G401.6 (cell line): ENCODE measurements around the gene SPRR2F.

Experiments used
- FAIRE-seq: peaks from 2 replicates; lab custom pipeline; 2012; peaks lifted over from hg19 to GRCh38; lab: Jason Lieb, UNC

Gene SPRR2F

DNA sequence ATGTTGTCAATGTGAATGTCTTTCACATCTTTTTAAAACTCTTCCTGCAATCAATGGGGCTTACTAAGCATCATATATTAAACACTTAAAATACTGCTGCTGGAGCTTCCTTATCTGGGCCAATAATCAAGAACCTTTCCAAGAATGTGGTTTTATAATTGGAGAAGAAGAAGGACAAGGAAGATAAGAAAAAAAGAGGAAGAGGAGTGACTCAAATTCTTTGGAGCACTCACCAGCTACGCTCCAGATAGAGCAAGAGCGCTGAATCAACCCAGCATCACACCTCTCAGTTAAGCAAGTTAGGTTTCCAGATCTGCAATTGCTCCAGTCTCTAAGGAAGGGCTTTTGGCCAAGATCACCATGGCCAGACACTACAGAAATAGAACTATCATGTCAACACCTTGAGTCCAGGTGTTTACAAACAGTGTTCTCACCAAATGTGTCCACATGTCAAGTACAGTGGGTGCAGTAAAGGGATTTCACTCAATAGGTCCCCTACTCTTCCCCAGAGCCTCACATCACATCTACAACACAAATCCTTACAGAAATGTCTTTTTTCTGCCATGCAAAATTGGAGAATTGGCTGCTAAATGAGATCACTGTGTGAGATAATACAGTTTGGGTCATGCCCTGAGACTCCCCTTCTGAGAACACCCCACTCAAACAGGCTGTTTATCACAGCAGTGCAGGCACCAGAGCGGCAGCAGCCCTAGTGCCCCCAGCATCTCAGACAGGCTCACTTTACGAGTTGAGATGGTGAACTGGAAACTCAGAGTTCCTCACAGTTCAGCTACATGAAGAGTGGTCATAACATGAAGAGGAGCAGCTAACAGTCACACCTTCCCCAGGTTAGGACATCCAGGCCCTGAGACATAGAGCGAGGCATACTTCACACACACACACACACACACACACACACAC lies 40.2 kb downstream of the SPRR2F start:
- no peak for FAIRE-seq

DNA sequence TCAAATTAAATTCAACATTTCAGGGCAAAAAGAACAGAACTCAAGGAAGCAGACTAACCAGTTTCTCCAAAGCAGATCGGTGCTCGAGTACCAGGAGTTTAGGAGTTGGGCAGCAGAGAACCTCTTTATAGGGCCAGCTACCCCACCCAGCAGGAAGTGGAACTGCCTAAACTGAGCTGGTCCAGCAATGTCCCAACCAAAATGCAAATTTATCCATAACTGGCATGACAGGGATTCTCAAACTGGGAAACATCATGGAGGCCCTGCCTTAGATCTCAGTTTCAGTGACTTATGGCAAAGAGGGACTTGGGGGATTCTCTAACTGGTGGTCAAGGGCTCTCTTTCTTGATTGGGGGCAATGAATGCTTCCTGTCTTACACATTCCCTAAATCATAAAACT lies 41.8 kb downstream of the SPRR2F start, which contains the start of gene SPRR2B:
SPRR2B (minus strand) TSS at position 101 of the 400 bp plus-strand sequence. CDS start 772 bp downstream, outside the sequence.
- no peak for FAIRE-seq

DNA sequence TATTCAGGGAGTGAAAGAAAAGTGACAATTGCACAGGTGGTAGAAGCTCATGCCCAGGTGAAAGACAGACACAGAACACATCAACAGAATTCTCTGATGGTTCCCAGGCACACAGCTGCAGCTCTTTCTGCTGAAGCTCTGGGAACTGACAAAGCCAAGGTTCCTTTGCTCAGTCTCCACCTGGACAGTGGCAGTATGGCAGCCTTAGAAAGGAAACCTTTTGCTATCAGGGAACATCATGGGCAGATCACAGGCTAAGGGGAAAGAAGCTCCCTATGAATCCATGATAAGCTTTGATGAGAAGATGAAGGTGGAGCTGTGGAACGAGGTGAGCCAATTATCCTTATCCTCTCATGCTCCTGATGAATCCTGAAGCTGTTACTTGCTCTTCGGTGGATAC lies 43.1 kb downstream of the SPRR2F start:
- no peak for FAIRE-seq
